Activated CD4-positive, alpha-beta T cell treated with anti-CD3 and anti-CD28 coated beads for 48 hours (primary cell): ENCODE results near the gene MS4A5.

Experiments used
- DNase-seq: peaks from one replicate; pipeline ENCODE4 v3.0.0-alpha.2; 2020

The MS4A5 gene

GRCh38 chr11:60485987-60486386, 56.6 kb downstream of the MS4A5 start:
- peak; percentile 17 for DNase-seq

- DNase-seq: no peak
These were observed 63.2 kb downstream of the MS4A5 start, which contains the start of gene MS4A12 for GRCh38 chr11:60492488-60493009. TSS of gene MS4A12 (plus strand) at chr11:60492778. CDS start at chr11:60497319, 4,541 bp downstream.

GRCh38 chr11:60493454-60493853, 64.1 kb downstream of the MS4A5 start:
- DNase-seq: no peak
